K562 (cell line): Measurements from ENCODE around the gene ZNF280C. TPM values are rescaled to one million over a fixed set of nuclear protein-coding genes. Genes with fewer than 3 reads are reported as not detected.

Experiments used
- BRD9 ChIP-seq: fragments of 450-650 bp; IDR thresholded peaks from 2 replicates; pipeline ENCODE4 v1.6.1; 2018; ENCODE audit warnings: low read depth; ENCODE audit not compliant: partially characterized antibody
- CBFA2T3 ChIP-seq: fragments of 450-650 bp; IDR thresholded peaks from 2 replicates; pipeline ENCODE4 v1.6.1; 2017
- FOXJ2 ChIP-seq: fragments of 200-800 bp; sonication (Bioruptor generic); IDR thresholded peaks from 2 replicates; pipeline ENCODE4 v1.6.1; 2016; ENCODE audit warnings: missing genetic modification characterization, missing compliant biosample characterization
- FUS ChIP-seq: fragments of 200-400 bp; formaldehyde crosslinking; optimal IDR thresholded peaks from 2 replicates; pipeline ENCODE3; 2017; ENCODE audit warnings: low read depth, low read length
- GTF2F1 ChIP-seq: IDR thresholded peaks from 2 replicates; pipeline ENCODE4 v1.6.1; 2011; ENCODE audit warnings: low read depth, low read length, improper control_type of control experiment
- MAFF ChIP-seq: IDR thresholded peaks from 2 replicates; pipeline ENCODE4 v1.6.1; 2012; ENCODE audit warnings: low read length, improper control_type of control experiment
- MTA2 ChIP-seq: fragments of 450-650 bp; IDR thresholded peaks from 2 replicates; pipeline ENCODE4 v1.6.1; 2016; ENCODE audit warnings: low read depth
- NCOA1 ChIP-seq: fragments of 450-650 bp; IDR thresholded peaks from 2 replicates; pipeline ENCODE4 v1.6.1; 2016; ENCODE audit warnings: low read depth
- PCBP2 ChIP-seq: fragments of 200-400 bp; formaldehyde crosslinking; IDR thresholded peaks from 2 replicates; pipeline ENCODE4 v1.6.1; 2018; ENCODE audit warnings: low read length, low read depth, mild to moderate bottlenecking, moderate library complexity; ENCODE audit not compliant: poor library complexity, severe bottlenecking
- PHB ChIP-seq: fragments of 250-450 bp; sonication (Bioruptor Pico); IDR thresholded peaks from 2 replicates; pipeline ENCODE4 v1.5.0; 2021
- SRSF7 ChIP-seq: fragments of 200-400 bp; formaldehyde crosslinking; optimal IDR thresholded peaks from 2 replicates; pipeline ENCODE3; 2017; ENCODE audit warnings: mild to moderate bottlenecking, low read depth, low read length
- TAF15 ChIP-seq: fragments of 200-400 bp; formaldehyde crosslinking; IDR thresholded peaks from 2 replicates; pipeline ENCODE4 v1.6.1; 2017; ENCODE audit warnings: mild to moderate bottlenecking, low read depth, low read length, moderate library complexity
- TEAD1 ChIP-seq, 2 experiments: fragments of 450-650 bp in 1 of 2; sonication (generic) in 1 of 2; formaldehyde crosslinking; IDR thresholded peaks; 2 replicates each; pipeline versions ENCODE4 v1.4.0 to v1.8.0; 2020 to 2022; ENCODE audit warnings: mild to moderate bottlenecking in 2 of 2, missing genetic modification reagents in 1 of 2
- TRIM24 ChIP-seq, 2 experiments: fragments of 450-650 bp; IDR thresholded peaks; 2 replicates each; pipeline ENCODE4 v1.6.1; 2016
- ZKSCAN8 ChIP-seq: fragments of 200-800 bp; sonication (Bioruptor generic); IDR thresholded peaks from 2 replicates; pipeline ENCODE4 v1.6.1; 2016; ENCODE audit warnings: missing genetic modification characterization, missing compliant biosample characterization
- polyA plus RNA-seq, 8 experiments: library from polyadenylated mRNA; depleted of rRNA in 4 of 8; stranded (reverse) in 5 of 8; unstranded in 3 of 8; fragments of >200 nt; fragmentation: Nextera tagmentation in 2 of 8; fragmentation: Illumina TruSeq in 1 of 8; extraction: Ambion mirVana in 2 of 8; extraction: Trizol in 1 of 8; gene quantifications; 2 replicates each; pipeline versions ENCODE4 v1.2.1 to v1.2.3, GENCODE V29; 2011 to 2014; ENCODE audit warnings: inconsistent platforms in 1 of 8, missing spikeins in 1 of 8
- total RNA-seq, 7 experiments: library from RNA; depleted of rRNA in 6 of 7; stranded (reverse); fragments of >200 nt in 6 of 7; fragmentation: Illumina TruSeq in 2 of 7; extraction: Trizol in 2 of 7; gene quantifications; 2 replicates each; pipeline versions ENCODE4 v1.2.1 to v1.2.3, GENCODE V29; 2011 to 2021; ENCODE audit warnings: low replicate concordance in 1 of 7
- TF ChIP-seq, protein P1 (sequence below): fragments of 250-450 bp; sonication (Bioruptor Pico); IDR thresholded peaks from 2 replicates; pipeline ENCODE4 v1.5.0; 2022; ENCODE audit warnings: mild to moderate bottlenecking
- TF ChIP-seq, protein P2 (sequence below): sonication (generic); formaldehyde crosslinking; IDR thresholded peaks from 2 replicates; pipeline ENCODE4 v1.8.1; 2023; ENCODE audit warnings: missing genetic modification reagents, mild to moderate bottlenecking, borderline replicate concordance
- TF ChIP-seq, protein P3 (sequence below): fragments of 450-650 bp; IDR thresholded peaks from 2 replicates; pipeline ENCODE4 v1.6.1; 2016; ENCODE audit warnings: borderline replicate concordance

Gene ZNF280C
- total and polyA plus RNA-seq, 9 of the 15 experiments (the other 6 are each of a cell fraction or from before 2014, with no cell fraction given), result 1.6 to 8.3 (median 4.4) TPM

DNA sequence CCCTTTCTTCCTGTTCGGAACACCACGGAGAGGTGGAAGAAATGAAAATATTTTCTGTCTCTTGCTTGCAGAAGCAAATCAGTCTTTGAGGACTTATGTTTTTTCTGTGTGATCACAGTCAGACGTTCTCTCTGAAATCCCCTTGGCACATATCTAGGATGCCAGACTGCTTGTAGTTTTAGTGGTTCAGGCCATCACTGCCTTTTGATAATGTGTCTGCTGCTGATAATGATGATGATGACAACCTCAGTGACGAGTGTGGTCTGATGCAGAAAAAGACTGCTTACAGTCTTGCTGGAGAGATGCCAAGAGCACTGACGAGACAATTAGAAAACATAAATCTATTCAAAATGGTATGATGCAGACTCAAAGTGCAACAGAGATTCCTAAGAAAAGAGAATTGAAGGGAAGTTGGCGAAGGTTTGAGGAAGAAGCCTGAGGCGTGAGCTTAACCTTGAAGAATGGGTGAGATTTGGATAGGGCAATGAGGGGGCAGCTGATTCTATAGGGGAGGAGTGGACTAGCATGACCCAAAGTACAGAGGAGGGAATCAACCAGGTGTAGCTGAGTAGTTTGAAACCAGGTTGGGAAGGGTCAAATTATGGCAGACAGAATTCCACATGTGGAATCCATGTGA, 89.0 kb downstream of the ZNF280C start (continued):
- TF ChIP-seq FUS (no peak), SRSF7 (no peak), MTA2 (peak; percentile 99), NCOA1 (peak; percentile 91), PHB (CRISPR knock-in tag) (no peak), TRIM24 (IDR thresholded peaks at IDR 0.05) (peak; percentile 97 to 98), GTF2F1 (no peak), FOXJ2 (peak; percentile 35; the same call in 1 of the 2 replicates), PCBP2 (no peak), CBFA2T3 (peak; percentile 100), BRD9 (peak; percentile 71), ZKSCAN8 (CRISPR knock-in tag) (peak; percentile 57; the same call in 1 of the 2 replicates), TEAD1 (CRISPR knock-in tag; IDR thresholded peaks at IDR 0.05) (peak in 1 of 2 experiments; percentile 32; a peak in 1 of 4 replicates), MAFF (peak; percentile 79), TAF15 (no peak)
- TF ChIP-seq, protein P1, sequence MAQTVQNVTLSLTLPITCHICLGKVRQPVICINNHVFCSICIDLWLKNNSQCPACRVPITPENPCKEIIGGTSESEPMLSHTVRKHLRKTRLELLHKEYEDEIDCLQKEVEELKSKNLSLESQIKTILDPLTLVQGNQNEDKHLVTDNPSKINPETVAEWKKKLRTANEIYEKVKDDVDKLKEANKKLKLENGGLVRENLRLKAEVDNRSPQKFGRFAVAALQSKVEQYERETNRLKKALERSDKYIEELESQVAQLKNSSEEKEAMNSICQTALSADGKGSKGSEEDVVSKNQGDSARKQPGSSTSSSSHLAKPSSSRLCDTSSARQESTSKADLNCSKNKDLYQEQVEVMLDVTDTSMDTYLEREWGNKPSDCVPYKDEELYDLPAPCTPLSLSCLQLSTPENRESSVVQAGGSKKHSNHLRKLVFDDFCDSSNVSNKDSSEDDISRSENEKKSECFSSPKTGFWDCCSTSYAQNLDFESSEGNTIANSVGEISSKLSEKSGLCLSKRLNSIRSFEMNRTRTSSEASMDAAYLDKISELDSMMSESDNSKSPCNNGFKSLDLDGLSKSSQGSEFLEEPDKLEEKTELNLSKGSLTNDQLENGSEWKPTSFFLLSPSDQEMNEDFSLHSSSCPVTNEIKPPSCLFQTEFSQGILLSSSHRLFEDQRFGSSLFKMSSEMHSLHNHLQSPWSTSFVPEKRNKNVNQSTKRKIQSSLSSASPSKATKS, result no peak
- TF ChIP-seq, protein P2, sequence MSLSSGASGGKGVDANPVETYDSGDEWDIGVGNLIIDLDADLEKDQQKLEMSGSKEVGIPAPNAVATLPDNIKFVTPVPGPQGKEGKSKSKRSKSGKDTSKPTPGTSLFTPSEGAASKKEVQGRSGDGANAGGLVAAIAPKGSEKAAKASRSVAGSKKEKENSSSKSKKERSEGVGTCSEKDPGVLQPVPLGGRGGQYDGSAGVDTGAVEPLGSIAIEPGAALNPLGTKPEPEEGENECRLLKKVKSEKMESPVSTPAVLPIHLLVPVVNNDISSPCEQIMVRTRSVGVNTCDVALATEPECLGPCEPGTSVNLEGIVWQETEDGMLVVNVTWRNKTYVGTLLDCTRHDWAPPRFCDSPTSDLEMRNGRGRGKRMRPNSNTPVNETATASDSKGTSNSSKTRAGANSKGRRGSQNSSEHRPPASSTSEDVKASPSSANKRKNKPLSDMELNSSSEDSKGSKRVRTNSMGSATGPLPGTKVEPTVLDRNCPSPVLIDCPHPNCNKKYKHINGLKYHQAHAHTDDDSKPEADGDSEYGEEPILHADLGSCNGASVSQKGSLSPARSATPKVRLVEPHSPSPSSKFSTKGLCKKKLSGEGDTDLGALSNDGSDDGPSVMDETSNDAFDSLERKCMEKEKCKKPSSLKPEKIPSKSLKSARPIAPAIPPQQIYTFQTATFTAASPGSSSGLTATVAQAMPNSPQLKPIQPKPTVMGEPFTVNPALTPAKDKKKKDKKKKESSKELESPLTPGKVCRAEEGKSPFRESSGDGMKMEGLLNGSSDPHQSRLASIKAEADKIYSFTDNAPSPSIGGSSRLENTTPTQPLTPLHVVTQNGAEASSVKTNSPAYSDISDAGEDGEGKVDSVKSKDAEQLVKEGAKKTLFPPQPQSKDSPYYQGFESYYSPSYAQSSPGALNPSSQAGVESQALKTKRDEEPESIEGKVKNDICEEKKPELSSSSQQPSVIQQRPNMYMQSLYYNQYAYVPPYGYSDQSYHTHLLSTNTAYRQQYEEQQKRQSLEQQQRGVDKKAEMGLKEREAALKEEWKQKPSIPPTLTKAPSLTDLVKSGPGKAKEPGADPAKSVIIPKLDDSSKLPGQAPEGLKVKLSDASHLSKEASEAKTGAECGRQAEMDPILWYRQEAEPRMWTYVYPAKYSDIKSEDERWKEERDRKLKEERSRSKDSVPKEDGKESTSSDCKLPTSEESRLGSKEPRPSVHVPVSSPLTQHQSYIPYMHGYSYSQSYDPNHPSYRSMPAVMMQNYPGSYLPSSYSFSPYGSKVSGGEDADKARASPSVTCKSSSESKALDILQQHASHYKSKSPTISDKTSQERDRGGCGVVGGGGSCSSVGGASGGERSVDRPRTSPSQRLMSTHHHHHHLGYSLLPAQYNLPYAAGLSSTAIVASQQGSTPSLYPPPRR (CRISPR knock-in tag), result peak; percentile 86
- TF ChIP-seq, protein P3, sequence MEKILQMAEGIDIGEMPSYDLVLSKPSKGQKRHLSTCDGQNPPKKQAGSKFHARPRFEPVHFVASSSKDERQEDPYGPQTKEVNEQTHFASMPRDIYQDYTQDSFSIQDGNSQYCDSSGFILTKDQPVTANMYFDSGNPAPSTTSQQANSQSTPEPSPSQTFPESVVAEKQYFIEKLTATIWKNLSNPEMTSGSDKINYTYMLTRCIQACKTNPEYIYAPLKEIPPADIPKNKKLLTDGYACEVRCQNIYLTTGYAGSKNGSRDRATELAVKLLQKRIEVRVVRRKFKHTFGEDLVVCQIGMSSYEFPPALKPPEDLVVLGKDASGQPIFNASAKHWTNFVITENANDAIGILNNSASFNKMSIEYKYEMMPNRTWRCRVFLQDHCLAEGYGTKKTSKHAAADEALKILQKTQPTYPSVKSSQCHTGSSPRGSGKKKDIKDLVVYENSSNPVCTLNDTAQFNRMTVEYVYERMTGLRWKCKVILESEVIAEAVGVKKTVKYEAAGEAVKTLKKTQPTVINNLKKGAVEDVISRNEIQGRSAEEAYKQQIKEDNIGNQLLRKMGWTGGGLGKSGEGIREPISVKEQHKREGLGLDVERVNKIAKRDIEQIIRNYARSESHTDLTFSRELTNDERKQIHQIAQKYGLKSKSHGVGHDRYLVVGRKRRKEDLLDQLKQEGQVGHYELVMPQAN, result no peak
